DOHH2 (cell line): Measurements from ENCODE around the gene MMAB.

Experiments
- H3F3A ChIP-seq: fragments of 200-600 bp; sonication (generic), shearing (Covaris generic); 2 replicates; pipeline ENCODE4 v1.6.0; 2016; ENCODE audit warnings: antibody characterized with exemption, mild to moderate bottlenecking; ENCODE audit not compliant: control insufficient read depth, insufficient read depth
- H3K27ac ChIP-seq: fragments of 200-600 bp; sonication (generic); 2 replicates; pipeline ENCODE4 v1.5.1; 2014; ENCODE audit warnings: low read depth, mild to moderate bottlenecking, low read length, moderate library complexity
- H3K27me3 ChIP-seq: fragments of 200-600 bp; sonication (generic); 2 replicates; pipeline ENCODE4 v1.6.1; 2014; ENCODE audit warnings: mild to moderate bottlenecking, low read length, mixed read lengths; ENCODE audit not compliant: control insufficient read depth
- H3K36me3 ChIP-seq: fragments of 200-600 bp; sonication (generic); 2 replicates; pipeline ENCODE4 v1.6.1; 2014; ENCODE audit warnings: mild to moderate bottlenecking, low read length, moderate library complexity, mixed read lengths; ENCODE audit not compliant: control insufficient read depth
- H3K4me1 ChIP-seq: fragments of 200-600 bp; sonication (generic); 2 replicates; pipeline ENCODE4 v1.6.1; 2014; ENCODE audit warnings: mild to moderate bottlenecking, low read length, mixed read lengths; ENCODE audit not compliant: control insufficient read depth
- H3K4me2 ChIP-seq: fragments of 200-600 bp; sonication (generic); 2 replicates; pipeline ENCODE4 v1.6.0; 2014; ENCODE audit warnings: mild to moderate bottlenecking, low read length, moderate library complexity
- H3K4me3 ChIP-seq: fragments of 200-600 bp; sonication (generic); 2 replicates; pipeline ENCODE4 v1.5.1; 2014; ENCODE audit warnings: mild to moderate bottlenecking, low read length, mixed read lengths
- H3K79me2 ChIP-seq: fragments of 200-600 bp; sonication (generic); 2 replicates; pipeline ENCODE4 v1.6.1; 2014; ENCODE audit warnings: mild to moderate bottlenecking, low read length, mixed read lengths; ENCODE audit not compliant: control insufficient read depth
- H3K9me2 ChIP-seq: fragments of 200-600 bp; sonication (generic); replicated peaks from 2 replicates; pipeline ENCODE4 v1.6.1; 2014; ENCODE audit warnings: mild to moderate bottlenecking, low read length, mixed read lengths; ENCODE audit not compliant: control insufficient read depth
- H3K9me3 ChIP-seq: fragments of 200-600 bp; sonication (generic); 2 replicates; pipeline ENCODE4 v1.6.1; 2014; ENCODE audit warnings: antibody characterized with exemption, low read length, mixed read lengths; ENCODE audit not compliant: control insufficient read depth, insufficient read depth
- H4K20me1 ChIP-seq: fragments of 200-600 bp; sonication (generic); 2 replicates; pipeline ENCODE4 v1.6.0; 2014; ENCODE audit warnings: low read depth, mild to moderate bottlenecking, antibody characterized with exemption, low read length, moderate library complexity; ENCODE audit not compliant: control insufficient read depth, insufficient read depth
- CTCF ChIP-seq: fragments of 200-600 bp; sonication (generic); IDR thresholded peaks from one replicate; pipeline ENCODE4 v1.5.1; 2014; ENCODE audit warnings: antibody characterized with exemption, mild to moderate bottlenecking, low read depth, low read length; ENCODE audit not compliant: poor library complexity, severe bottlenecking
- EZH2phosphoT487 ChIP-seq: fragments of 200-600 bp; sonication (generic); IDR thresholded peaks from 2 replicates; pipeline ENCODE4 v1.6.1; 2017; ENCODE audit warnings: borderline replicate concordance, mild to moderate bottlenecking, antibody characterized with exemption, low read length, moderate library complexity, mixed read lengths

Gene MMAB

GRCh38 chr12:109553483-109553882 is 19.8 kb downstream of the MMAB start:
- Histone ChIP-seq H3K36me3 (0 out of 2 replicates have a peak, but pooled peaks cover 3% of the 10 kb centered on the region), H3K79me2 (no peaks in the 10 kb centered on the region), H3K4me1 (no peaks in the 10 kb centered on the region), H3K27ac (no peak overlapping the region), H3K9me2 (no peaks in the 10 kb centered on the region), H3K4me3 (no peak overlapping the region), H3K4me2 (no peak overlapping the region), H4K20me1 (no peaks in the 10 kb centered on the region), H3F3A (no peaks in the 10 kb centered on the region), H3K9me3 (no peaks in the 10 kb centered on the region), H3K27me3 (no peaks in the 10 kb centered on the region)
- TF ChIP-seq CTCF (no peak), EZH2phosphoT487 (no peak)

GRCh38 chr12:109552971-109553370 is 20.3 kb downstream of the MMAB start:
- no peak overlapping the region for H3K4me2 ChIP-seq
- TF ChIP-seq CTCF = no peak
- TF ChIP-seq EZH2phosphoT487 = no peak
- no peak overlapping the region for H3K27ac ChIP-seq
- H3K79me2 ChIP-seq = no peaks in the 10 kb centered on the region
- no peaks in the 10 kb centered on the region for H3K9me2 ChIP-seq
- no peaks in the 10 kb centered on the region for H4K20me1 ChIP-seq
- H3K4me1 ChIP-seq = no peaks in the 10 kb centered on the region
- no peaks in the 10 kb centered on the region for H3K9me3 ChIP-seq
- no peaks in the 10 kb centered on the region for H3F3A ChIP-seq
- H3K27me3 ChIP-seq = no peaks in the 10 kb centered on the region
- H3K36me3 ChIP-seq = 0 out of 2 replicates have a peak, but pooled peaks cover 3% of the 10 kb centered on the region
- H3K4me3 ChIP-seq = no peak overlapping the region

GRCh38 chr12:109551108-109551507 is 22.2 kb downstream of the MMAB start:
- TF ChIP-seq CTCF (no peak), EZH2phosphoT487 (no peak)
- Histone ChIP-seq H3K36me3 (no peaks in the 10 kb centered on the region), H3K4me3 (no peak overlapping the region), H3K4me1 (no peaks in the 10 kb centered on the region), H3K27me3 (no peaks in the 10 kb centered on the region; the same call in 1 of the 2 replicates), H4K20me1 (no peaks in the 10 kb centered on the region), H3F3A (no peaks in the 10 kb centered on the region), H3K27ac (no peak overlapping the region), H3K9me2 (no peaks in the 10 kb centered on the region), H3K9me3 (no peaks in the 10 kb centered on the region), H3K79me2 (no peaks in the 10 kb centered on the region), H3K4me2 (no peak overlapping the region)

GRCh38 chr12:109550281-109550680 is 23.0 kb downstream of the MMAB start:
- Histone ChIP-seq H3K4me3 (no peak overlapping the region), H3K27me3 (no peaks in the 10 kb centered on the region; the same call in 1 of the 2 replicates), H3K4me2 (no peak overlapping the region), H3K79me2 (no peaks in the 10 kb centered on the region), H4K20me1 (no peaks in the 10 kb centered on the region), H3K36me3 (no peaks in the 10 kb centered on the region), H3K9me2 (no peaks in the 10 kb centered on the region), H3K27ac (no peak overlapping the region), H3K9me3 (no peaks in the 10 kb centered on the region), H3K4me1 (no peaks in the 10 kb centered on the region), H3F3A (no peaks in the 10 kb centered on the region)
- TF ChIP-seq CTCF (no peak), EZH2phosphoT487 (no peak)
